NCI-H345 treated with DMSO at 0.1 percent for 48 hours (cell line): Measurements from ENCODE around the gene IL20.
"Not testable (repeated sequence)": the region's sequence is repeated elsewhere in the genome, so short reads cannot be mapped to it uniquely, and the experiment has no call there.

Source experiments
- DNase-seq: peaks from one replicate; lab custom pipeline; 2025; ENCODE audit not compliant: unreplicated experiment; lab: John Stamatoyannopoulos, UW

IL20 gene

DNA sequence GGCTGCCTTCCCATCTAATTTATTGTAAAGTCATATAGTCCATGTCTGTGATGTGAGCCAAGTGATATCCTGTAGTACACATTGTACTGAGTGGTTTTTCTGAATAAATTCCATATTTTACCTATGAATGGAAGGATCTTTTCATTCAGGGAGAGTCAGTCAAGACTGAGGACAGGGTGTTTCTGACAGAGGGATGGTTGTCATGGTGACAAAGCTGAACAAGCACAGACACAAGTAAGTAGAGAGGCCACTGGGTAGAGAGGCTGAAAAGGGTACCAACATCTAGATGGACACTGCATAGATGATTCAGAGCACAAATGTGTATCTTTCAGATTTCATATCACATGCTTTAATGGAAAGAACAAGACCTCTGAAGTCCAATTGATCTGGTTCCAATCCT, 22.6 kb upstream of the IL20 start:
- no peak for DNase-seq

DNA sequence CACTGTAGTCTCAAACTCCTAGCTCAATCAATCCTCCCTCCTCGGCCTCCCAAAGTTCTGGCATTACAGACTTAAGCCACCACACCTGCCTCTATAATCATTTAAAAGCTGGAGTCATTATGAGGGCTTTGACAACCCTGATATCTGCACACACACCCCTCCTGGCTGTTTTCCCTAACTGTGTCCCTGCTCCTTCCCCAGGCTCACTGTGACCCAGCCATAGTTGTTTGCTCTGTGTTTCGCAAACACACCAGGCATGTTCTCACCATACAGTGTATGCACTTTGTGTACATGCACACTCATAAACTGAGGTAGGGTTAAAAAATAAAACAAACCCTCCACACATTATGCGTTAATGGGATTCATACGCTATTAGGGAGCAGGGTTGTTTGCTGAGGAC, 21.8 kb upstream of the IL20 start:
- no peak for DNase-seq

DNA sequence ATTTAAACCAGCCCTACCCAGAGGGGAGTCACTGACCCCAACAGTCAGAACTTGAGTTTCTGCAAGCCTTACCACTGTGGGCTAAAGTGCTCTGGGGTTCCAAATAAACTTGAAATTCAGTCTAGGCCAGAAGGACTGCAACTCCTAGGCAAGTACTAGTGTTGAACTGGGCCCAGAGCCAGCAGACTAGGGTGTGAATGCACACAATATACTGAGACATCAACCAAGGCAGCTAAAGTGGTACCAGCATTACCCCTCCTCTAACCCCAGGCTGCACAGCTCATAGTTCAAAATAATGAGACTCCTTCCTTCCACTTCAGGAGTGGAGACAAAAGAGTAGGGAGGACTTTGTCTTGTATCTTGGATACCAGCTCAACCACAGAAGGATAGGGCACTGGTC, 18.9 kb upstream of the IL20 start:
- DNase-seq, result no peak

- DNase-seq, result no peak
Measured at GRCh38 chr1:206847337-206847834, 18.0 kb upstream of the IL20 start.

DNA sequence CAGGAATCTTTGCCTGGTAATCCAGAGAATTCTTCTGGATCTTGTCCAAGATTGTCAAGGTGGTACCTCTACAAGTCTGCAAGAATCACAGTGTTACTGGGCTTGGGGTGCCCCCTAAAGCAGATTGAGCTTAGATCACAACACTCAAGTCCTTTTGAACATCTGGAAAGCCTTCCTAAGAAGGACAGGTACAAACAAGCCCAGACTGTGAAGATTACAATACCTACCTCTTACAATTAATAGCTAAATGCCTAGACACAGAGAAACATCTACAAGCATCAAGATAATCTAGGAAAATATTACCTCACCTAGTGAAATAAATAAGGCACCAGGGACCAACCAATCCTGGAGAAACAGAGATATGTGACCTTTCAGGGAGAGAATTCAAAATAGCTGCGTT, 17.5 kb upstream of the IL20 start:
- DNase-seq, result no peak

GRCh38 chr1:206850401-206850800, 15.0 kb upstream of the IL20 start:
- no peak for DNase-seq

DNA sequence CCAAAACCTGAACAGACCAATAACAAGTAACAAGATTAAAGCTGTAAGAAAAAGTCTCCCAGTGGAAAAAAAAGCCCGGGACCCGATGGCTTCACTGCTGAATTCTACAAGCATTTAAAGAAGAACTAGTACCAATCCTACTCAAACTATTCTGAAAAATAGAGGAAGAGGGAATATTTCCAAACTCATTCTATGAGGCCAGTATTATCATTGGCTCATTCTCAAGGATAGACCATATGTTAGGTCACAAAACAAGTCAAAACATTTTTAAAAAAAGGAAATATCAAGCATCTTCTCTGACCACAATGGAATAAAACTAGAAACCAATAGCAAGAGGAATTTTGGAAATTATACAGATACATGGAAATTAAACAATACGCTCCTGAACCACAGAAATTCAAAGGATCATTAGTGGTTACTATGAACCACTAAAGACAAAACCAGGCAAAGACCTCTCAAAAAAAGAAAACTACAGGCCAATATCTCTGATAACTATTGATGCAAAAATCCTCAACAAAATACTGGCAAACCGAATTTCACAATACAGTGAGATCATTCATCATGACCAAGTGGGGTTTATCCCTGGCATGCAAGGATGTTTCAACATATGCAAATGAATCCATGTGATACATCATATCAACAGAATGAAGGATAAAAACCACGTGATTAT, 13.9 kb upstream of the IL20 start:
- no peak for DNase-seq

DNA sequence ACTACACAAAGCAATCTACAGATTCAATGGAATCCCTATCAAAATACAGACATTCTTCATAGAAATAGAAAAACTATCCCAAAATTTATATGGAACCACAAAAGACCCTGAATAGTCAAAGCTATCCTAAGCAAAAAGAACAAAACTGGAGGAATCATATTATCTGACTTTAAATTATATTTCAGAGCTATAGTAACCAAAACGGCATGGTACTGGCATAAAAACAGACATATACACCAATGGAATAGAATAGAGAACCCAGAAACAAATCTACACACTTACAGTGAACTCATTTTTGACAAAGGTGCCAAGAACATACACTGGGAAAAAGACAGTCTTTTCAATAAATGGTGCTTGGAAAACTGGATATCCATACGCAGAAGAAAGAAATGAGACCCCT, 12.8 kb upstream of the IL20 start:
- not testable (repeated sequence) for DNase-seq

DNA sequence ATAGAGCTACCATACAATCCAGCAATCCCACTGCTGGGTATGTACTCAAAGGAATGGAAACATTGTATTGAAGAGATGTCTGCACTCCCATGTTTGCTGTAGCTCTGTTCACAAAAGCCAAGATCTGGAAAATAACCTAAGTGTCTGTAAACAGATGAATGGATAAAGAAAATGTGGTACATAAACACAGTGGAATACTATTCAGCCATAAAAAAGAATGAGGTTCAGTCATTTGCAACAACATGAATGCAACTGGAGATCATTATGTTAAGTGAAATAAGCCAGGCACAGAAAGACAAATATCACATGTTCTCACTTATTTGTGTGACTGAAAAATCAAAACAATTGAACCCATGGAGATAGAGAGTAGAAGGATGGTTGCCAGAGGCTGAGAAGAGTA, 11.7 kb upstream of the IL20 start:
- DNase-seq, result not testable (repeated sequence)

GRCh38 chr1:206854401-206855129, 10.9 kb upstream of the IL20 start:
- DNase-seq, result no peak

DNA sequence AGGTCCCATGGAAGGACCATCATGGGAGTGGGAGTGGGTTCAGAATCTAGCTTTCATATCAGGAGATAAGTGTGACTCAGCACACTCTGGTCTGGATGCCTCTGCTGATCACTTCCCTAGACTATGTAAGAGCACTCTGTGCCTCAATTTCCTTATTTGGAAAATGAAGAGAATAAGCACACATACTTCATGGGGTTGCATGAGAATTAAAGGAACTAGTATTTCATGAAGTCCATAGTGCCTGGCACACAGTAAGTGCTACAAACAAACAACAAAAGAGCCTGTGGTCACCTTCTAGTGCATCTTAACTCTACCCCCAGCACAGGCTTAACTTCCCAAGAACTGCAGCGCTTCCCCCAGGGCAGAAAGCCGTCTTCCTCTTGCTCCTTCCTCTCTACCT, 9.6 kb upstream of the IL20 start:
- no peak for DNase-seq

- no peak for DNase-seq
Measured at GRCh38 chr1:206856674-206857464, 8.6 kb upstream of the IL20 start.

GRCh38 chr1:206859082-206859521, 6.3 kb upstream of the IL20 start:
- no peak for DNase-seq

GRCh38 chr1:206860165-206860564, 5.3 kb upstream of the IL20 start:
- DNase-seq, result no peak

GRCh38 chr1:206863266-206863665, 2.2 kb upstream of the IL20 start:
- no peak for DNase-seq

- DNase-seq, result no peak
Measured at GRCh38 chr1:206866062-206866461, 639 bp downstream of the IL20 start.

DNA sequence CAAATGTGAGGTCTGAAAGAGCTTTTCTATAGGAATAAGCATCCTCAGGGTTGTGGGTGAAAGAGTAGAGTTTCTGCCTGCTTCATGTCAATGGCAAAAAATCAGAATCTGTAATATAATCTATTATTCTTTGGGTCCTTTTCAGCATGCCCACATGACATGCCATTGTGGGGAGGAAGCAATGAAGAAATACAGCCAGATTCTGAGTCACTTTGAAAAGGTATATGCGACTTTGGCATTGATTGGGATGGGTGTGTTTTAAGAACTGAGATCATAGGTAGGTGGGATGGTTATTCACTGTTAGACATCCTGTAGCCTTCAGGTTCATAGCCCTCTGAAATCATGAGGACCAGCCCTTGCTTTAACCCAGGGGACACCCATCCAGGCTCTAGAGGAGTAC, 1.8 kb downstream of the IL20 start:
- no peak for DNase-seq

DNA sequence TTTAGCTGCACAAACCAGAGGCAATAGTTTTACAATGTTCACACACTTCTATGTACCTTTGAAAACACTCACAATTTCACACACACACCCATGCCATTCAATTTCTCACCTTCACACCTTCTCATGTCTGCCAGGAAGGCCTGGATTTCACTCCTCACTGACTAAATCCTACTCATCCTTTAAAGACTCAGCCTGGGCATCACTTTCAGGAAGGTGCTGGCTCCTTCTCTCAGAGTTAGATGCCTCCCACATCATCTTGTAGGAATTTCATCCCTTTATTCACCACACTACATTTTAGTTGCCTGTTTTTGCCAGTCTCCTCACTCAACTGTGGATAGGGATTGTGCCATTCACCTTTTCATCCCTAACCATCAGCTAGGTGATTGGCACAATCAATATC, 2.3 kb downstream of the IL20 start:
- no peak for DNase-seq

- DNase-seq, result no peak
Measured at GRCh38 chr1:206868264-206868663, 2.8 kb downstream of the IL20 start.

DNA sequence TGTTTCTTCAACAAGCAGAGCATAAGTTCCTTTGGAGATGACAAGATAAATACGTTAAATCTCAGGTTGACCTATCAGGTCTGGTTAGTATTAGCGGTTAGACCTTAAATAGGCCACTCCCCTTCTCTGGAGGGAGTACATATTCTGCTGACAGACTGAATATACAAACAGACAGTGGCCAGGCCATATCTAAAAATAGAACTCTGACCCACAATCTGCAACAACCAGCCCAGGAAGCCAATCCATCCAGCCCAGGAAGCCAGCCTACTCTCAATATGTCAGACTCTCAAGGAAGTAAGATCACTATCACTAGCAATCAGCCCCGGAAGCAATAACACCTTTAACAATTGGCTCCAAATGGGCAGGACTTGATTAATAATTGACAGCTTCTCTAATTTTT, 6.7 kb downstream of the IL20 start:
- no peak for DNase-seq

DNA sequence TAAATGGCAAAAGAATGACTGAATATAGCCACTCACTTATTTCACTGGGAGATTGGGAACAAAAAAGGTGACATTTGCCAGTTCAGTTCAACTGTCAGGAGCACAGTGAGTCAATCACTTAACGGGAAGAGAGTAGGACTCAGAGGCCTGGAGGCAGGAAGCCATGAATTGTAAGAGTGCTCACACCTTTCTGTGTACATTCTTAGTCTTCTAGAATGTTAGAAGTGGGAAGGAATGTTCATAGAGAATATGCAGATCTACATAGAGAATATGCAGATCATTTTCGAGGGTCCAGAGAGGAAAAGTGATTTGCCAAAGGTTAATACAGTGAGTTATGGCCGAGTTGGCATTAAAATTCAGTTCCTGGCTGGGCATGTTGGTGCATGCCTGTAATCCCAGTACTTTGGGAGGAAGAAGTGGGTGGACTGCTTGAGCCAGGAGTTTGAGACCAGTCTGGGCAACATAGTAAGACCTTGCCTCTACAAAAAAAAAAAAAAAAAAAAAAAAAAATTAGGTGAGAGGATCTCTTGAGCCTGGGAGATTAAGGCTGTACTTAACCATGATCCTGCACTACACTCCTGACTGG, 8.3 kb downstream of the IL20 start:
- no peak for DNase-seq
